ENCODE data around the gene MYO15B. TPM values are rescaled to one million over a fixed set of nuclear protein-coding genes. Genes with fewer than 3 reads are reported as not detected.

Gene MYO15B
- 35.6 to 63.8 TPM (median 60.1 TPM) in 5 replicates for total RNA-seq (2022; extraction: Qiagen RNA extraction)

DNA sequence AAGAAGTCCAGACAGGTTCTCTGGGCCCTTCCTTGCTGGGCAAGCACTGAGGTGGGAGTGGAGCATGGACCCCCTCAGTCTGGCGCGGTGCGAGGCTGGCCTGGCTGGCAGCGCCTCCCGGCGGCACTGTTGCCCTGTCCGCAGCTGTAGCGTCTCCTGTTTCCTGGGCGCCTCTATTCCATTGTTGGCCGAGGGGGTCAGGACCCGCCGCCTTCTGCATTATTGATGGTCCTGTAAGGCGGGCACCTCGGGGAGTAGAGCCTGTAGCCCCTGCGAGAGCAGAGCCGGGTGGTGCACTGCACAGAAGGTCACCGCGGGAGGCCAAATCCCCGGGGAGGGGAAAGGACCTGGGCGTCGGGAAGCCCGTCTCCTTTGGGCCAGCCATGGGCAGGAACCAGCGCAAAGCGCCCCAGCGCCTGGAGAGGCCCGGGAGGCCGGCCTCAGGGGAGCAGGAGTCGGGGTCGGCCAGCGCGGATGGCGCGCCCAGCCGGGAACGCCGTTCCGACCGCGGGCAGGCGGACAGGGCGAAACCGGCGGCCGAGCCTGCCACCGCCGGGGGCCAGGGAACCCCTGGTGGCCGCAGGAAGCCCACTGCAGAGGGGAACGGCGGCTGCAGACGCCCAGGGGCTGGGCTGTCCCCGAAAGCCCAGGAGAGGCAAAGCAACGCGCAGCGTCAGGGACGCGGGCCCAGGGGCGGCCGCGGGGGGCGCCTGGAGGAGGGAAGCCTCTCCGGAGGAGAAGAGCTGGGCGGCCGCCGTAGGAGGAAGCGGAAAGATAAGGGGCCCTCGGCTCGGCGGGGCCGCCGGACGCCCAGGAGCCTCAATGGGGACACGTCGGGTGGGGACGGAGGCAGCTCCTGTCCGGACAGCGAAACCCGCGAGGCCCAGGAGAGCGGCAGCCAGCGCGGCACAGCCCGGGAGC, at the start of gene MYO15B:
MYO15B (plus strand) TSS at position 126 of the 921 bp plus-strand sequence; CDS start at position 384, 258 bp downstream.

DNA sequence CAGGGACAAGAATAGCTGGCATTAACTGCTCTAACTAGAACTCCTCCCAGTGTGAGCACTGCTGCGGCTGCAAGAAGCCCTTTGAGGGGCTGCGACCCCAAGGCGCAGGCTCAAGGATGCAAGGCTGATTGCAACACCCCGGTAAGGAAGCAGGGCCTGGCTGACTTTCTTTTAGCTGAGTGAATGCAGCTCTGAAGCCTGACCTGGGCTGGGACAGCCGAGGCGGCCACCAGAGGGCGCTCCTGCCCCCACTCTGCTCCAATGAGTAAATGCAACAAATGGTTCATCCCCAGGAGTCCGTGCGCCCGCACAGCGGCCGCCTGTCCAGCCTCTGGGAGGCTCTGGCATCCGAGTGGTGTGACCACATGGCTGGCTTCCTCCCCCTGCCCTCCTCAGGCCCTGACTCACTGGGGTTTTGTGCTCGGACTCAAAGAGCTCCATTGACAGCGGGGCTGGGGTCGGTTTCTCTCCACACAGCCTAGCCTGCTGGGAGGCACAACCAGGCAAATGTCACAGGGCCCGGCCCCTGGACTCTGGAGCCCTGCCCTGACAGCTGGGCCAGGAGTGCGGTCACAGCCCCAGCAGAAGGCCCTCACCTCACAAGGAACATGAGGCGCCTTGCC, 45.4 kb downstream of the MYO15B start, which contains the start of gene SMIM5:
SMIM5 (plus strand) TSS at position 572 of the 623 bp plus-strand sequence. CDS start 6,768 bp downstream, outside the sequence.

DNA sequence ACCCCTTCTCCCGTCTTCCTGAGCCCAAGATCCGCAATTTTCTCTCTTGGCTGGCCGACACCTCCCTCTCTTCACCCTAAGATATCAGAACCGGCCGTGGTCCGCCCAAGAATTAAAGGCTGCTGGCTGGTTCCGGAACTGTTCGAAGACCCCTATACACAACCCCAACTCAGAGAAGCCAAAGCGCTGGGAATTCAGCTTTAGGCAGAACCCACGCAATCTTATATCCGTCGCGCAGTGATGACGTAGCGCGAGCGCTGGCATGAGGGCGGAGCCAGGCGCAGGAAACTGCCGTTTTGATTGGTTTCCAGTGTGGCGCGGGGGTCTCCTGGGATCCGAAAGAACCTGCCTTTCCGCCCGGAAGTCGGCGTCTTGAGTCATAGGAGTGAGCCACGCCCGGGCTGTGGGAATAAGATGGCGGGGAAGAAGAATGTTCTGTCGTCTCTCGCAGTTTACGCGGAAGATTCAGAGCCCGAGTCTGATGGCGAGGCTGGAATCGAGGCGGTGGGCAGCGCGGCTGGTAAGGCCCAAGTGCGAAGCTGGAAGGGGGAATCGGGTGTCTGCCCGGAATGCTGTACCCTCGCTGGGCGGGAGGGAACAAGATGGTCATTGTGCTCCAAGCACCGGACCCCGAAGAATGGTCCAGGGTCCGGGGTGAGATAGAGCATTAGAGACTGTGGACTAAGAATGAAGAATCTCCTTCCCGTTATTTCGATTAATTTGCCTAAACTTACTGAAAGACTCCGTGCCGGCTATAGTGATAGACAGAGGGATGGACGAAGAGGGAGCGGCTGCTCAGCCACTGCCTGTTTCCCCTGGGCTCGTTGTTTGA, 79.6 kb downstream of the MYO15B start, which contains the start of the genes RECQL5 and SAP30BP:
RECQL5 (minus strand) TSS at position 196 of the 832 bp plus-strand sequence. CDS start 597 bp downstream, outside the sequence.
SAP30BP (plus strand) TSS at position 380 of the 832 bp plus-strand sequence; CDS start at position 415, 35 bp downstream.

Other genes with a start within 250 kb of the MYO15B start
- 90.6 to 102 TPM (median 98.5 TPM) in 5 replicates for gene GRB2, start 182.1 kb upstream of the MYO15B start, total RNA-seq (2022; extraction: Qiagen RNA extraction)
- 38.4 to 52.2 TPM (median 48.2 TPM) in 5 replicates for gene TMEM94, start 131.2 kb upstream of the MYO15B start, total RNA-seq (2022; extraction: Qiagen RNA extraction)
- gene CASKIN2, start 72.3 kb upstream of the MYO15B start, total RNA-seq (2022; extraction: Qiagen RNA extraction) = 6.9 to 12.3 TPM (median 11.1 TPM) in 5 replicates
- 28.7 to 46.0 TPM (median 42.3 TPM) in 5 replicates for gene TSEN54, start 71.3 kb upstream of the MYO15B start, total RNA-seq (2022; extraction: Qiagen RNA extraction)
- 15.6 to 30.3 TPM (median 29.1 TPM) in 5 replicates for gene LLGL2, start 62.1 kb upstream of the MYO15B start, total RNA-seq (2022; extraction: Qiagen RNA extraction)
- 0.31 to 0.72 TPM (median 0.70 TPM) in 5 replicates for gene SMIM5, start 45.6 kb downstream of the MYO15B start, total RNA-seq (2022; extraction: Qiagen RNA extraction)
- gene RECQL5, start 79.4 kb downstream of the MYO15B start, total RNA-seq (2022; extraction: Qiagen RNA extraction) = 20.9 to 29.0 TPM (median 28.2 TPM) in 5 replicates
- 103 to 122 TPM (median 105 TPM) in 5 replicates for gene SAP30BP, start 79.5 kb downstream of the MYO15B start, total RNA-seq (2022; extraction: Qiagen RNA extraction)
- 48.5 to 68.4 TPM (median 60.7 TPM) in 5 replicates for gene ITGB4, start 133.7 kb downstream of the MYO15B start, total RNA-seq (2022; extraction: Qiagen RNA extraction)
- gene GALK1, start 177.4 kb downstream of the MYO15B start, total RNA-seq (2022; extraction: Qiagen RNA extraction) = 46.3 to 80.1 TPM (median 72.6 TPM) in 5 replicates
- gene UNK, start 197.0 kb downstream of the MYO15B start, total RNA-seq (2022; extraction: Qiagen RNA extraction) = 25.1 to 31.3 TPM (median 29.8 TPM) in 5 replicates

All from A549 treated with CORT108297 at 1 μM for 4 hours (cell line).